GM19193 (cell line): ENCODE results near the gene PLIN5.

Experiments used
- POLR2A ChIP-seq: IDR thresholded peaks from 4 replicates; pipeline ENCODE4 v1.6.1; 2011; ENCODE audit not compliant: insufficient read depth, insufficient read length; ENCODE audit errors: extremely low read depth

Gene PLIN5

GRCh38 chr19:4499855-4500254, 35.2 kb downstream of the PLIN5 start:
- no peak for TF ChIP-seq POLR2A

GRCh38 chr19:4499318-4499717, 35.7 kb downstream of the PLIN5 start:
- no peak for TF ChIP-seq POLR2A

GRCh38 chr19:4498694-4499093, 36.3 kb downstream of the PLIN5 start:
- no peak for TF ChIP-seq POLR2A

DNA sequence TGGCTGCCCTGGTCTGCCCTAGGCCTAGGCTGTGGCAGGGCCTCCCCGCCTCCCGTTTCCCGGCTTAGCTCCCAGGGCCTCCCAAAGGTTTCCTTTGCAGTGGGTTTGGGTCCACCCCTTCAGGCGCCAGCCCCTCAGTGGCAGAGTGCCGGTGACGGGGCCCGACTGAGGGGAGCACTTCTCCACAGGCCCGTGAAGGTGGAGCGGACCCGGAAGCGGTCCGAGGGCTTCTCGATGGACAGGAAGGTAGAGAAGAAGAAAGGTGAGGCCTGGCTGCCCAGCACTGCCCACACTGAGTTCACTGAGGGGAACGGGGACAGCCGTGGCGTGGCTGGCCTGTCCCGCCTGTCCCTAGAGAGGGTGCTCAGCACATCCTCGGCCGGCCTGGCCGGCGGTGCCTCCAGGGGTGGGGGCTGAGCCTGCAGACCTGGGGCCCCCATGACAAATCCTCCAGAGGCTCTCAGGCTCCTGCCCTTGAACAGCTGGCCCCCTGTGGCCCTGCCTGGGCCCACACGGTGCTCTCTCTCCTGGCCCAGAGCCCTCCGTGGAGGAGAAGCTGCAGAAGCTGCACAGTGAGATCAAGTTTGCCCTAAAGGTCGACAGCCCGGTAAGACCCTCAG, 37.1 kb downstream of the PLIN5 start:
- TF ChIP-seq POLR2A, result no peak

DNA sequence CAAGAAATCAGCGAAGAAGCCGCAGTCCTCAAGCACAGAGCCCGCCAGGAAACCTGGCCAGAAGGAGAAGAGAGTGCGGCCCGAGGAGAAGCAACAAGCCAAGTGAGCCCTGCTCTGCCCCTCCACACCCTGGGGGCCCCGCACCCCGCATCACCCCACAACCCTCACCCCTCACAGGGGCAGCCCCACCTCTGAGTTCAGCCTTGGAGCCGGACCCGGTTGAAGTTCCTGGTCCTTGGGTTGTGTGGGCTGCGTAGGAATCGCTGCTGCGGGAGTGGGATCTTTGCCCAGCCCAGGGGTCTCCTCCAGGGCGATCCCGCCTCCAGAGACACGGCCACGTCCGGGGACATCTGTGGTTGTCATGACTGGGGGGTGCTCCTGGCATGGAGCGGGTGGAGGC, 38.7 kb downstream of the PLIN5 start:
- no peak for TF ChIP-seq POLR2A

DNA sequence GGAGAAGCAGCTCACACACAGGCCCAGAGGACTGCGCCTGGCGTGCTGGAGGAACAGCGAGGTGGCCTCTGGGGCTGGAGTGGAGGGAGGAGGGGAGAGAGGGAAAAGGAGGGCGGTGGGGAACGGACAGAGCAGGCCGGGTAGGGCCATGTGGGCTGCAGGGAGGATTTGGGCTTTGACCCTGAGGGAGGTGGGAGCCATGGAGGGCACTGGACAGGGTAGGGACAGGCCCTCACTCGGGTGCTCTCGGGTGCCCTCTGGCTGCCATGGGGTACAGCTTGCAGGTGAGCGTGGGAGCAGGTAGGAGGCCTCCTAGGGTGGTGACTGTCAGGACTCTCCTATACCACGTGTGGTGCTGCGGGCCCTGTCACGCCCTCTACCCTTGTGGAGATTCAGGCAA, 39.6 kb downstream of the PLIN5 start:
- TF ChIP-seq POLR2A, result no peak

DNA sequence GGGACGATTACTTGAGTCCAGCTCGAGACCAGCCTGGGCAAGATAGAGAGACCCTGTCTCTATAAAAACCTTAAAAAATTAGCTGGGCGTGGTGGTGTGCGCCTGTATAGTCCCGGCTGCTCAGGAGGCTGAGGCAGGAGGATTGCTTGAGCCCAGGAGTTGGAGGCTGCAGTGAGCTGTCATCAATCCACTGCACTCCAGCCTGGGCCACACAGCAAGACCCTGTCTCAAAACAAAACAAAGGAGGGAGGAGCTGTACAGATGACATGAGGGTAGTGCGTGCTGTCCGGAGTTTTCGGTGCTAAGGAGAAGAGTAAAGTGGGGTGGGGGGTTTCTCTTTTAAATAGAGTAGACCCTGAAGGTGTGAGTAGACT, 40.3 kb downstream of the PLIN5 start:
- no peak for TF ChIP-seq POLR2A

DNA sequence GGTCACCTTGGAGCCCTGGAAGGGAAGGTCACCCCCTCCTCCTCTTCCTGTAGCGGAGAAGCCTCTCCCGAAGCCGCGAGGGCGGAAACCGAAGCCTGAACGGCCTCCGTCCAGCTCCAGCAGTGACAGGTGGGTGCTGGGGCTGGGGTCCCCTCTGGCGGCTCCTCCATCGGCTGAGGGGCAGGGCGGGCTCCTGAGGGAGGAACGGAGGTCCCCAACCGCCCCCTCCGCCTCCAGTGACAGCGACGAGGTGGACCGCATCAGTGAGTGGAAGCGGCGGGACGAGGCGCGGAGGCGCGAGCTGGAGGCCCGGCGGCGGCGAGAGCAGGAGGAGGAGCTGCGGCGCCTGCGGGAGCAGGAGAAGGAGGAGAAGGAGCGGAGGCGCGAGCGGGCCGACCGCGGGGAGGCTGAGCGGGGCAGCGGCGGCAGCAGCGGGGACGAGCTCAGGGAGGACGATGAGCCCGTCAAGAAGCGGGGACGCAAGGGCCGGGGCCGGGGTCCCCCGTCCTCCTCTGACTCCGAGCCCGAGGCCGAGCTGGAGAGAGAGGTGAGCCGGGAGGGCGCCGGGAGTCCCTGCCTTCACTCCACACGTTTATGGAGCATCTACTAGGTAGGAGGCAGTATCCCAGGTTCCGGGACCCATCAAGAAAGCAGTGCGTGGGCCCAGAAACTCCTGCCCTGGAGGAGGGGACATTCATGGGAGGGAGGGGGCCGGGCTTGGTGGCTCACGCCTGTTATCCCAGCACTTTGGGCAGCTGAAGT, 40.9 kb downstream of the PLIN5 start:
- no peak for TF ChIP-seq POLR2A

DNA sequence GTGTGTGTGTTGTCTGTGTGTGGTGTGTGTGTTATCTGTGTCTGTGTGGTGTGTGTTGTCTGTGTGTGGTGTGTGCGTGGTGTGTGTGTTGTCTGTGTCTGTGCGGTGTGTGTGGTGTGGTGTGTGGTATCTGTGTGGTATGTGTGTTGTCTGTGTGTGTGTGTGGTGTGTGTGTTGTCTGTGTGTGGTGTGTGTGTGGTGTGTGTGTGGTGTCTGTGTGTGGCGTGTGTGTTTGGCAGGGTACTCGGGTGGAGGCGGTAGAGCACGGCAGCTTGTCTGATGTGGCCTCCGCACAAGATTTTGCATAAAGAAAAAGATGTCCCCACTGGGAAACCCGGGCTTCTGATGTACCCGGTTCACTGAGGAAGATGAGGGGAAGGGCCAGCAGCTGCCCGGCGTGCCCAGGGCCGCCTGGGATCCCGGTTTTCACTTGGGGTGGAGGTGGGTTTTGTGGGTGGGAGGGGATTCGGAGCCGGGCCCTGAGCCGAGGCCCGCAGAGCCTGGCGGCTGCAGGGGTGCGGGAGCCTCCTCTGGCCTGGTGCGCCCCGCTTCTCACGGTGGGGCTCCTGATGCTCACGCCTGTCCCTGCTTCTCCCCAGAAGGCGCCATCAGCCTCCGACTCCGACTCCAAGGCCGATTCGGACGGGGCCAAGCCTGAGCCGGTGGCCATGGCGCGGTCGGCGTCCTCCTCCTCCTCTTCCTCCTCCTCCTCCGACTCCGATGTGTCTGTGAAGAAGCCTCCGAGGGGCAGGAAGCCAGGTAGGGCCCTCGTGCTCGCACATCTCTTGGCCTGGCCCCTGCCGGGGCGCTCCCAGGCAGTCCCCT, 41.7 kb downstream of the PLIN5 start:
- TF ChIP-seq POLR2A, result no peak

GRCh38 chr19:4492337-4493103, 42.5 kb downstream of the PLIN5 start:
- no peak for TF ChIP-seq POLR2A

DNA sequence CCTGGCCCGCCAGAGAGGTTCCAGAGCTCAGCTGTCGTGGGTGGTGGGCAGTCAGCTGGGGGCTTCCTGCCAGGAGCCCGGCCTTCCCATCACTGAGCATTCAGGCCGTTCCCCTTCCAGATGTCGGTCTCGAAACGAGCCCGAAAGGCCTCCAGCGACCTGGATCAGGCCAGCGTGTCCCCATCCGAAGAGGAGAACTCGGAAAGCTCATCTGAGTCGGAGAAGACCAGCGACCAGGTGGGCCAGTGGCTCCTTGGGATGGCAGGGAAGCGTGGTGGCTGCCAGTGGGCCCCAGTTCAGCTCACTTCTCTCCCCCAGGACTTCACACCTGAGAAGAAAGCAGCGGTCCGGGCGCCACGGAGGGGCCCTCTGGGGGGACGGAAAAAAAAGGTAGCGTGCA, 43.6 kb downstream of the PLIN5 start:
- TF ChIP-seq POLR2A, result no peak

DNA sequence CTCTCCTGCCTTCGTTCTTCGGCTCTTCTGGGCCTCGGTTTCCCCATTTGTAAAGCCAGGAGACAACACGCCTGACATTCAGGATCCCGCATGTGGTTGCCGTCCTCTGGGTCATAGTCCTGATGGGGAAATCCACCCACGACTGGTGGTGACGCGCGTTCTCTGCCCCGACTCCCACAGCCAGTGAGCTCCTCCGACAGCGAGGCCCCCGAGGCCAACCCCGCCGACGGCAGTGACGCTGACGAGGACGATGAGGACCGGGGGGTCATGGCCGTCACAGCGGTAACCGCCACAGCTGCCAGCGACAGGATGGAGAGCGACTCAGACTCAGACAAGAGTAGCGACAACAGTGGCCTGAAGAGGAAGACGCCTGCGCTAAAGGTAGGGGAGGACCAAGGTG, 46.5 kb downstream of the PLIN5 start:
- TF ChIP-seq POLR2A, result no peak

GRCh38 chr19:4487572-4487971, 47.5 kb downstream of the PLIN5 start:
- no peak for TF ChIP-seq POLR2A

DNA sequence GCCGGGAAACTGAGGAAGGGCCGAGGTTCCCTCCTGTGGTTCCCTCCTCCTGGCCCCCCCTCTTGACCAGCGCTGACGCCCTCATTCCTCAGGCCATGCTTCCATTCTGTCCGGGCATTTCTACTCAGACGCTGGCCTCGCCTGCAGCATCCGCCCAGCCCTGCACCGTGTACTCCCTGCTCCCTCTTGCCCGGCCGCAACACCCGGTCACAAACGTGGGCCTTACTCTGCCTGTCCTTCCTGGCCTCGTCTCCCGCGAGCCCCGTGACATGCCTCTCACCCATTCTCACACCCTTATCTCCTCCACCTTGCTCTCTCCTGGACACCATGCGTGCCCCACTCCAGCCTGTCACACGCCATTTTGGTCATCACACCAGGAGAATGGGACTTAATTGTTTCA, 51.6 kb downstream of the PLIN5 start:
- TF ChIP-seq POLR2A, result no peak
